ENCODE results near the gene HYAL3.
"Not testable (repeated sequence)": the region's sequence is repeated elsewhere in the genome, so short reads cannot be mapped to it uniquely, and the experiment has no call there.

The HYAL3 gene

DNA sequence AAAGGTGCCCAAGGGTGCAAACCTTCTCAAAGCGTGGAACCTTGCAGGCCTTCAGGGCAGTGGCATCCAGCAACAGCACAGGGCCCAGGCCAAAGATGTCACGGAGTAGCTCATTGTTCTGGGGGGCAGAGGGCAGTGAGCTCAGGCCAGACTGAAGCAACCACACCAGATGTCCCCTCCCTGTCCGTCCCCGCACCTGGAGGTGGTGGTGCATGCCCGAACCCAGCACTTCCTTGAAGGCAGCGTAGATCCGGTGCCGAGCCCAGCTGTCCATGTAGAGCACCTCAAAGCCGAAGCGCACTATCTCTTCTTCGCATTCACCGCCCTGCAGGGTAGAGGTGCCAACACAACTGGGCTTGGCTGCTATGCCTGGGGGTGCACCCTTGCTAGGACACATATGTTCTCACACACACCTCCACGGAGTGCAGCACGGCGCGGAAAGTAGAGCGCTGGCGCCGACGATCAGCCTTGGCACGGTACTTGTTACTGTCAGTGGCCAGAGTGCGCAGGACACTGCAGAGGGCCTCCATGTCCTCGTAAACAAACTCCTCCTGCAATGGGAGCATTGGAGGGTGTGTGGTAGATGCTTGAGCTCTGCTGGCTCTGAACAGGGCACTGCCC, 10.7 kb downstream of the HYAL3 start:
- no peak for DNase-seq

DNA sequence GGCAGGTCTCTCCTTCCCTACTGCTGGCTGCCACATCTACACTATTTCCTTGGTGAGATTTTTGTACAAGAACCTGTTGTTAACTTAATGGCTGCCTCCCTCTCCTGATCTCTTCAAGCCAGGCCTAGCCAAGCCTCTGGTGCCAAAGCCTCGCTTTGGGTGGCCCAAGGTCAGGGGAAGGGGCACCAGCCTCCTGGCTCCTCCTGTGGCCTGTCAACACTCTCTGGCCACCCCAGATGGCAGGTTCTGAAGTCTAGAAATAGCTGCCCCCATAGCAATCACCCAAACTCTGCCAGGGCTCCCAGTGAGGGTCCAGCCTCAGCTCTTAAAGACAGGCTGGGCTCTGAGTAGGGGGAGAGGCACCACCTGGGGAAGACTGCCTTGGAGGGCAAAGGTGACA, 11.9 kb downstream of the HYAL3 start:
- DNase-seq = no peak

DNA sequence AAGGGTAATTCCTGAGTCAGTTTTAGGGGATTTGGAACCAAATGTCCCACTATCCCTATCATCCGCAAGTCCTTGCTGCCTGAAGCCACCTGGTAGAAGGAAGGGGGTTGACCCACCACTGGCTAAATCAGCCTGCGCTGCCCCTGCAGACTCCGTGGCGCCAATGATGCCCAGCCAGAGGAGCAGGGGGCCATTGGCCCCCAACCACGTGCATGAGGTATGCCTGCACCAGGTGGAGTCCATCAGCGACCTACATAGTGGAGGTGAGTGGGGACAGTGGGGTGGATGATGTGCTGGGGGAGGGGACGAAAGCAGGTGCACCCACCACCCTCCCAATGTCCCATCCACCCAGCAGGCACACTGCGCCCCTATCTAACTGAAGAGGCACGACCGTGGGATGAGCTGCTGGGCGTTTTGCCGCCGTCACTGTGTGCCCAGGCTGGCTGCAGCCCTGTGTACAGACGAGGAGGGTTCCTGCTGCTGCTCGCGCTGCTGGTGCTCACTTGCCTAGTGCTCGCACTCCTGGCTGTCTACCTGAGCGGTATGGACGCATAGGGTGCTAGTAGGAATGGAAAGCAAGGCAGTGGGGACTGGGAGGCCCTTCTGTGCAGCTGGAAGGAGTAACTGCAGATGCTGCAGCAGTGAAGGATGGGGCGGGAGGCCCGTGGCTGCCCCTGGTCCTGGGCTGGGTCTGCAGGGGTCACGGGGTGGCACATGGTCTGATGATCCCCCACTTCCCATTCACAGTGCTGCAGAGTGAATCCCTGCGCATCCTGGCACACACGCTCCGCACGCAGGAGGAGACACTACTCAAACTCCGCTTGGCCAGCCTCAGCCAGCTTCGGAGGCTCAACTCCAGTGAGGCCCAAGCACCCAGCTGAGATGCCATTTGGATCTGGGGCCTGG, 12.6 kb downstream of the HYAL3 start:
- no peak for DNase-seq

DNA sequence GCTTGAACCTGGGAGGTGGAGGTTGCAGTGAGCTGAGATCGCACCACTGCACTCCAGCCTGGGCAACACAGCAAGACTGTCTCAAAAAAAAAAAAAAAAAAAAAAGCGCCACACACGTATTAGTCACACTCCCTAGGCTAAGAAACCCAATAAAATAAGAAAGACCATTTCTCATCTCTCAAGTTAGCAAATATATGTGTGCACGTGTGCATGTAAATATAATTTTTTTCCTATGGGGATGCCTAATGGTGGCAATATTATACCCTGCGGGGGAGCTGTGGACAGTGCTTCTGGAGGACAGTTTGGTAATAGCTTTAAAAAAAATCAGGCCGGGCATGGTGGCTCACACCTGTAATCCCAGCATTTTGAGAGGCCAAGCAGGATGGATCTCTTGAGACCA, 15.1 kb downstream of the HYAL3 start:
- DNase-seq = not testable (repeated sequence)

DNA sequence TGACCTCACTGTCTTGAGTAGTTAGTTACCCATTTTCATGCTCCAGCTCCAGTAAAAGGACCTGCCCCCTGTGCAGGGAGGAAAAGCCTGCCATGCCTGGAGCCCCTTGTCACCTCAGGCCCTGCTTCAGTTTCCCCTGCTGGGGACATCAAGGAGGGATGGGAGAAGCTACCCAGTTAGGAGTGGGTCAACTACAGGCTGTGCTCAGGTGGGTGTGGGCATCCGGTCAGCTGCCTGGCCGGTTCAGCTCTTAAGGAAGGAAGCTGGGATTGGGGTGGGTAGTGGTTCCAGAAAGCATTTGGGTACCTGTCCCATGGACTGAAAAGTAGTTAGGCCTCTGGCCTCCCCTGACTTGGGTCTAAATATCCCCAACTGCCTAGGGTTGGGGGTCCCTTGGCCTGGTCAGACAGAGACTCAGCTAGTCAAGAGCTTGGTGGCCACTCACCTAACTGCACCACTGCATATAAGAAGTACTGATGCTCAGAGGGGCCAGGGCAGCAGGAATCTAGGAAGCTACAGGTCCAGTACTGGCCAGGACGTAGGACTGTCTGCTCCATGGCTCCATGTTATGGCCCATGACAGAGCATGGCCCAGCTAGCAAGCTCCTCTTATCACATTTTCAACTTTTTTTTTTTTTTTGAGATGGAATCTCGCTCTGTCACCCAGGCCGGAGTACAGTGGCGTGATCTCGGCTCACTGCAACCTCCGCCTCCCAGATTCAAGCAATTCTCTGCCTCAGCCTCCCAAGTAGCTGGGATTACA, 19.8 kb downstream of the HYAL3 start:
- DNase-seq = no peak

DNA sequence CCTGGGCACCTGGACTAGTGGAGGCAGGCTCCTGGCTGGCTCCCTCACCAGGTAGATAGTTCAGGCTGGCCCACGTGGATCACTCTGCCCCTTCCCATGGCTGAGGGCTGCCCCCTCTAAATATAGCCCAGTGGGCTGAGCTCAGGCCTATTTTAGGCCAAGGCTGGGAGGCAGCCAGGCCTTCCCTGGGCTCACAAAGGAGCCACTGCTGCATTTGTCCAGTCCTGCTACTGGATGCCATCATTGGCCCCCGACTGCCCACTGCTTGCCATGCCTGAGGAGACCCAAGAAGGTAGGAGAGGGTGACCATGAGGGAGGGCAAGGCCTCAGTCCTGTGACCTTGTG, 20.4 kb downstream of the HYAL3 start, which contains the start of gene LSMEM2:
LSMEM2 (plus strand) TSS at position 208 of the 345 bp plus-strand sequence; CDS start at position 235, 27 bp downstream.
- DNase-seq = peak; percentile 49

DNA sequence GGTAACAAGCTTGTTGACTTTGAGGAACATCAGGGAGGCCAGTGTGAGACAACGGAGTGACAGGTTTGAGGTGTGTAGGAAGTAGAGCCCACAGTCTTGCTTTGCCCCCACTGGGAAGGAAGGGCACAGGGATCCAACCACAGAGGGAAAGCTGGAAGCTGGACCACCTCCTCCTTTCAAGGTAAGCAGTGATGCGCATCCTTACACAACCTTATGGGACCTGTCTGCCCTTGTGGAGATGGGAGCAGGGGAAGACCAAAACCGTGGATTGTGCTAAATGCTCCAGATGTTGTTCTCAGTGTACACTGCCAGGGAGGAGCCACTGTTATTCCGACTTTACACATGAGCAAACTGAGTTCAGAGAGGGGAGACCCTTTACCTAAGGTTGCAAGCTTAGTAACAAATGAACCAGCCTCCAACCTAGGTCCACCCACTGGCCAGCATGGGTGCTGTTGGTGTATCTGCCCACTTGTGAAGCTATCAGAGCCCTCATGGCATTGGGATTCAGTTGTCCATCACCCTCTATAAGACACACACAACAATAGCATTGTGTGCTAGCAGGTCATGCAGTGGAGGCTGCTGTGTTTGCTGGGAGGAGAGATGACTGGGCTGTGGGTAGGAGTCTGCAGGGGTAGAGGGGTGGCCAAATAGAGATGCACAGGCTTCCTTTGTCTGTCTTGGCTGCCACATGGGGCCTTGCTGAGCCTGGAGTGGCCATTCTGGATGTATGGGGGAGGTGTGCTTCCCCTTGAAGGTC, 20.9 kb downstream of the HYAL3 start:
- peak; percentile 67 for DNase-seq

DNA sequence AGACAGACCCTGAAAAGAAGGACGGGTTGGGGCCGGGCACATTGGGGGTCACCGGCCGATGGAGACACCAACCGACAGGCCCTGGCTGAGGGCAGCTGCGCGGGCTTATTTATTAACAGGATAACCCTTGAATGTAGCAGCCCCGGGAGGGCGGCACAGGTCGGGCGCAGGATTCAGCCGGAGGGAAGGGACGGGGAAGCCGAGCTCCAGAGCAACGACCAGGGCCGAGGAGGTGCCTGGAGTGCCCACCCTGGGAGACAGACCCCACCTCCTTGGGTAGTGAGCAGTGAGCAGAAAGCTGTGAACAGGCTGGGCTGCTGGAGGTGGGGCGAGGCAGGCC, 22.5 kb downstream of the HYAL3 start:
- no peak for DNase-seq

DNA sequence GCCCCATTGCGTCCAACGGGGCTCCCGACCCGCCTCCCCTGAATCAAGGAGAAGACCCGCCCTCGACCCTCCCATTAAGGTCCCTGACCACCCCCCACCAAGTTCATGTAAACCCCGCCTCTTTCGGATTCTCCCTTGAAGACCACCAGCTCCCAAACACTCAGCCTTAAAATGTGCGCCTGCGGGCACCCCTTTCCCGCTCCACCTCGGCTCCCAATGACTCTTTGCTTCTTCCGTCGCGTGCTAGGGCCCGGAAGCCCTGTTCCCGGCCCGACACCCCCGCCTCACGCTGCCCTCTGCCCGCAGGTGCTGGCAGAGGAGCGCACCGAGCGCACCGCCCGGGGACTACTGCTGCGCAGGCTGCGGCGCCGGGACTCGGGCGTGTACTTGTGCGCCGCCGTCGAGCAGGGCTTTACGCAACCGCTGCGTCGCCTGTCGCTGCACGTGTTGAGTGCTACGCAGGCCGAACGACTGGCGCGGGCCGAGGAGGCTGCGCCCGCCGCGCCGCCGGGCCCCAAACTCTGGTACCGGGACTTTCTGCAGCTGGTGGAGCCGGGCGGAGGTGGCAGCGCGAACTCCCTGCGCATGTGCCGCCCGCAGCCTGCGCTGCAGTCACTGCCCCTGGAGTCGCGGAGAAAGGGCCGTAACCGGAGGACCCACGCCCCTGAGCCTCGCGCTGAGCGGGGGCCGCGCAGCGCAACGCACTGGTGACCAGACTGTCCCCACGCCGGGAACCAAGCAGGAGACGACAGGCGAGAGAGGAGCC, 23.0 kb downstream of the HYAL3 start:
- DNase-seq = no peak

DNA sequence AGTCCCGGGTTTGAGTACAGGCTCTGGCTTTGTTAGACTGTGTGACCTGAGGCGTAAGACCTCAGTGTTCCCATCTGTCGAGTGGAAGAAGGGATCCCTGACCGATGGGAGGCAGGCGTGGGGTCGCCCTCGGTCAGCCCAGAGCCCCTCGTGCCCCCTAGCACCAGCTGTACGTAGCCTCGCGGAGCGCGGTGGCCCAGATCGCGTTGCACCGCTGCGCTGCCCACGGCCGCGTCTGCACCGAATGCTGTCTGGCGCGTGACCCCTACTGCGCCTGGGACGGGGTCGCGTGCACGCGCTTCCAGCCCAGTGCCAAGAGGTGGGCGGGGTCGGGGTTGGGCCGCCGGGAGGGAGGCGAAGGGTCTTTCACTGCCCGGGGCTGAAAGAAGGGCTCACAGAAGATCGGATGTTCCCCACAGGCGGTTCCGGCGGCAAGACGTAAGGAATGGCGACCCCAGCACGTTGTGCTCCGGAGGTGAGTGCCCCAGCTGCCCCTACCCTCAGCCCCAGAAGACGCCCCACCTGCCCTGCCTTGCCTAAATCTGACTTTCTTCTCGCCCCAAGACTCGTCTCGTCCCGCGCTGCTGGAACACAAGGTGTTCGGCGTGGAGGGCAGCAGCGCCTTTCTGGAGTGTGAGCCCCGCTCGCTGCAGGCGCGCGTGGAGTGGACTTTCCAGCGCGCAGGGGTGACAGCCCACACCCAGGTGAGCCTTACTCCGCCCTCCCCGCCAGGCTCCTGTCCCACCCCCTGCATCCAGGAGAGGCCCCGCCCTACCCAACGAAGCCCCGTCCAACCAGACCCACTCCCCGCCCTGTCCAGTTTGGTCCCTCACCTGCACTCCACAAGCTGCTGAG, 23.8 kb downstream of the HYAL3 start:
- no peak for DNase-seq

DNA sequence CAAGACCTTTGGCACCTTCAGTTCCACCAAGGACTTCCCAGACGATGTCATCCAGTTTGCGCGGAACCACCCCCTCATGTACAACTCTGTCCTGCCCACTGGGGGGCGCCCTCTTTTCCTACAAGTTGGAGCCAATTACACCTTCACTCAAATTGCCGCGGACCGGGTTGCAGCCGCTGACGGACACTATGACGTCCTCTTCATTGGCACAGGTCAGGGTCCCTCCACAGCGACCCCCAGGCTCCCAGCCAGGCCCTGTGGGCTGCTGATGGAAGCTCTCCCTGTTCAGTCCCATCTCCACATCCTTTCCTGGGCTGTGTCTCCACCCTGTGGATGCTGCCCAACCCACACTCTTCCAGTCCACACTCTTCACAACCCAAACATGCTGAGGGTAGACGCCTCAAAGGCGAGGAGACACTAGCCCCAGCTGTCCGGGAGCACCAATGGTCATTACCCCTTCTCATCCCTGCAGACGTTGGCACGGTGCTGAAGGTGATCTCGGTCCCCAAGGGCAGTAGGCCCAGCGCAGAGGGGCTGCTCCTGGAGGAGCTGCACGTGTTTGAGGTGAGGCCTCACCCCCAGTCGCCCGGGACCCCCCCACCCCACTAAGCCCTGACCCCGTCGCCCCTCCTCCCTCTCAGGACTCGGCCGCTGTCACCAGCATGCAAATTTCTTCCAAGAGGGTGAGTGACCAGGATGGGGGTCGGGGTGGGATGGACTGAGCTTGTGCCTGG, 24.7 kb downstream of the HYAL3 start:
- DNase-seq = peak; percentile 57

DNA sequence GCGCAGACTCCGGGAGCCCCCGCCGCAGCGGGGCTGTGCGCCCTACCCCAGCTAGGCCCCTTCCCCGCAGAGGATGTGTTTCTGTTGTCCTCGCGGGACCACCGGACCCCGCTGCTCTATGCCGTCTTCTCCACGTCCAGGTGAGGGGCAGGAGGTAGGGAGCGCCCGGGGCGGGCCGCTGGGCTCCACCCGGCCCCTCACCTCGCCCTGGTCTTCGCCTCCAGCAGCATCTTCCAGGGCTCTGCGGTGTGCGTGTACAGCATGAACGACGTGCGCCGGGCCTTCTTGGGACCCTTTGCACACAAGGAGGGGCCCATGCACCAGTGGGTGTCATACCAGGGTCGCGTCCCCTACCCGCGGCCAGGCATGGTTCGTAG, 25.5 kb downstream of the HYAL3 start:
- no peak for DNase-seq

DNA sequence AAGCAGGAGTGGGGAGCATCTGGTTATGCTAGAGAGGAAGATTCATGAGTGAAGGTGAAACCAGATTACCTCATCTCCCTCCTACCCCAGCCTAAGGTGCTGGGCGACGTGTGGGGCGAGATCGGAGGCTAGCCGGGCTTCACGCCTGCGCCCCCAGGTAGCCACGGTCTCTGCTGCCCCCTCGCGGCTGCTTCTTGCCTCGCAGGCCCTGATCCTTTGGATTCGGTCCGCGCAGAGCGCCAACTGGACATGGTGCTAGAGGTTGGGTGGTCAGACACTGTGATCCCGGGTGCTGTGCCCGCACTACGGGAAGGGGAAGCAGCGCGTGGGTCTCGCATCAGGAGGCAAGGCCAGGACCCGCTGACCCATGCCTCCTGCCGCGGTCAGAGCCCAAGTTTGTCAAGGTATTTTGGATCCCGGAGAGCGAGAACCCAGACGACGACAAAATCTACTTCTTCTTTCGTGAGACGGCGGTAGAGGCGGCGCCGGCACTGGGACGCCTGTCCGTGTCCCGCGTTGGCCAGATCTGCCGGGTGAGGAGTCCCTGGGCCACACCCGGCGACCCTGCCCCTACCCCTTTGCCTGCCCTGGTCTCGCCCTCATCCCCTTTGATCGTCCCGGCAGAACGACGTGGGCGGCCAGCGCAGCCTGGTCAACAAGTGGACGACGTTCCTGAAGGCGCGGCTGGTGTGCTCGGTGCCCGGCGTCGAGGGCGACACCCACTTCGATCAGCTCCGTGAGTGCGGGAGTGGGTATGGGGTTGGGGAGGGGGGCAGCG, 26.1 kb downstream of the HYAL3 start:
- peak; percentile 93 for DNase-seq

DNA sequence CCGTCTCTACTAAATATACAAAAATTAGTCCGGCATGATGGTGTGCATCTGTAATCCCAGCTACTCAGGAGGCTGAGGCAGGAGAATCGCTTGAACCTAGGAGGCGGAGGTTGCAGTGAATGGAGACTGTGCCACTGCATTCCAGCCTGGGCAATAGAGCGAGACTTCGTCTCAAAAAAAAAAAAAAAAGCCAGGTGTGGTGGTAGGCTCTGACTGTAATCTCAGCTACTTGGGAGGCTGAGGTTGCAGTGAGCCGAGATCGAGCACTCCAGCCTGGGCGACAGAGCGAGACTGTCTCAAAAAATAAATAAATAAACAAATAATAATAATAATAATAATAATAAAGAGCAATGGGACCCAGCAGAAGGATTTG, 26.7 kb downstream of the HYAL3 start:
- not testable (repeated sequence) for DNase-seq

DNA sequence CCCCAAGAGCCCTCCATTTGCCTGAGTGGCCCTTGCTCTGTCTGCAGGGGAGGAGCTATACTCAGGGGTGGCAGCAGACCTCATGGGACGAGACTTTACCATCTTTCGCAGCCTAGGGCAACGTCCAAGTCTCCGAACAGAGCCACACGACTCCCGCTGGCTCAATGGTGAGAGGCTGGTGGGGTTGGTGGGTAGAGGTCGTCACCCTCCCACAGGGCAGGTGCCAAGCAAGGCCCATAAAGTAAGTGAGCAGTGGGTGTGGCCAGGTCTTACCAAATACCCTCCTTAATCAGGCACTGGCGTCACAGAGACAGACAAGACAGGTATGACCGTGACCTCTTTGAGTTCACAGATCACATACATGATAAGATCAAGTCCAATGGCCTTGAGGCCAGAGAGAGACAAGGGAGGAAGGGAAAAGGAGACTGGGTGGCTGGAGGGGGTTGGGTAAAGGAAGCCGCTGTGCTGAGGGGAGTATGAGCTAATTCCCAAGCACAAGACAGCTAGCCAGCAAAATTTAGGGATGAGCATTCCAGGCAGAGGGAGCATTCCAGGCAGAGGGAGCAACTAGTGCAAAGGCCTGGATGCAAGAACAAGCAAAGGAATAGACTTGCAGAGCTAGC, 27.8 kb downstream of the HYAL3 start:
- no peak for DNase-seq

DNA sequence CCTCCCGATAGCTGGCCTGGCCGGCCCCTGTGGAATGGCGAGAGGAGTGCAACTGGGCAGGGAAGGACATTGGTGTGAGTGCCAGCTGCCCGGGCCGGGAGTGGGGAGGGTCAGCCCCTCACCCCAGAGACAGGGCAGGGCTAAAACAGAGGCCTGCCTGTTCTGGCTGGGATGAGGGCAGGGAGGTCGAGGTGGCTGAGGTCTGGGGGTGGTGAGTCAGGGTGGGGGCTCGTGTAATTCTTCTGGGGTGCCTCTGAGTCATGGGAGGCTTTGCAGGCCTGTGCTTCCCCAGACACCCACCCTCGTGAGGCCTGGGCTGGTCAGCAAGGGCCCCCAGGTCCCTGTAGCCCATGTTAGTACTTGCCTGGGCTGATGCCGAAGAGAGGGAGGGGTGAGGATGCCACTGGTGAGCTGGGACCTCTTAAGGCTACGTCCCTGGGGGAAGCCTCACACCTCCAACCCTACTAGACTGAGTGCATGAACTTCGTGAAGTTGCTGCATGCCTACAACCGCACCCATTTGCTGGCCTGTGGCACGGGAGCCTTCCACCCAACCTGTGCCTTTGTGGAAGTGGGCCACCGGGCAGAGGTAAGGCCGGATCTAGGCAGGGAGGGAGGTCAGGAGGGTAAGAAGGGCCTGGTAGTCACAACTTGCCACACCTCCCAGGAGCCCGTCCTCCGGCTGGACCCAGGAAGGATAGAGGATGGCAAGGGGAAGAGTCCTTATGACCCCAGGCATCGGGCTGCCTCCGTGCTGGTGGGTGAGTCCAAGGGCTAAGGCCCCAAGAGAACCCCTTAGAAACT, 28.6 kb downstream of the HYAL3 start:
- DNase-seq = no peak

DNA sequence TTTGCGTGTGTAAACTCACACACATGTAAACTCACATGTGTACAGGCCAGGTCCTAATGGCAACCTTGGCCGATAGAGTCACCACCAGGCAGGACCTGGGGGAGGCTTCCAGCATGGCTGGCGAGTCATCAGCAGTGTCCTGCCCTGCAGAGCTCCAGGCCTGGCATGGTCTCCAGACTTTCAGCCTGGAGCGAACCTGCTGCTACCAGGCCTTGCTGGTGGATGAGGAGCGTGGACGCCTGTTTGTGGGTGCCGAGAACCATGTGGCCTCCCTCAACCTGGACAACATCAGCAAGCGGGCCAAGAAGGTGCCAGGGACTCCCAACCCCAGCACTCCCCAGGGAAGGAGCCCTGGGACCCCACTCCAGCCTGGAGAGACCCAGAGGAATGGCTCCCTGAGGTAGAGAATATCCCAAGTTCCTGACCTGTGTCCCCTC, 29.2 kb downstream of the HYAL3 start:
- DNase-seq = no peak

DNA sequence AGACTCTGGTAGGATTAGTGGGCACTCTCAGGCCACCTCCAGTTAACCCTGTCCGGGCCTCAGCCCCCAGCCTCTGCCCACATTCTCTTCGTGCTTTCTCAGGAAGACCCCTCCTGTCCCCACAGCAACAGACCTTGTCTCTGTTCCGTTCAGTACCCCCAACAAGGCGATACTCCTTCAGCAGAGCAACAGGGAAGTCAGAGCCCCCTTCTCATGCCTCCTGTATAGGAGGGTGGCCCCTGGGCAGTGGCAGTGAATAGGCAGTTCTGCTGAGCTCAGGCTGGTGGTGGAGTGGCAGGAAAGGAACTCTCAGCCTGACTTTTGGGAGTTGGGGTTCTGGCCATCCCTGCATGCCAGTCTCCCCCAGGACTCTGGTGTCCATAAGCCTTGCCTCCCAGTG, 29.7 kb downstream of the HYAL3 start:
- DNase-seq = no peak
